Choroid plexus epithelial cell (primary cell): ENCODE data around the gene KEL.

Experiments used
- DNase-seq: peaks from one replicate; pipeline ENCODE4 v3.0.0-alpha.2; 2010; ENCODE audit warnings: low read depth
- H3K4me3 ChIP-seq: 2 replicates; pipeline ENCODE4 v1.5.1; 2011; ENCODE audit warnings: low read depth, mild to moderate bottlenecking, control low read depth, low read length, moderate library complexity
- CTCF ChIP-seq: conservative IDR thresholded peaks from 2 replicates; pipeline ENCODE4 v1.5.1; 2011; ENCODE audit warnings: low read depth, mild to moderate bottlenecking, control low read depth, inconsistent platforms, low read length, moderate library complexity

Gene KEL

GRCh38 chr7:142961973-142962926, at the start of gene KEL:
KEL (minus strand) TSS chr7:142962363; CDS start chr7:142962206, 157 bp downstream.
- no peak for TF ChIP-seq CTCF
- H3K4me3 ChIP-seq: no peak within 1 kb of the TSS
- DNase-seq: no peak

GRCh38 chr7:143008007-143008901, 46.1 kb upstream of the KEL start:
- peak; percentile 77 for DNase-seq
- H3K4me3 ChIP-seq: no peak overlapping the region
- TF ChIP-seq CTCF: peak; percentile 98

GRCh38 chr7:143005632-143006260, 43.6 kb upstream of the KEL start:
- TF ChIP-seq CTCF: no peak

GRCh38 chr7:143003393-143004051, 41.4 kb upstream of the KEL start:
- peak overlapping the region; percentile 45 for H3K4me3 ChIP-seq
- DNase-seq: peak; percentile 70
- peak; percentile 78 for TF ChIP-seq CTCF

More at GRCh38 chr7:143005632-143006260, 43.6 kb upstream of the KEL start:
- no peak overlapping the region for H3K4me3 ChIP-seq
- DNase-seq: no peak

GRCh38 chr7:143002898-143003297, 40.7 kb upstream of the KEL start:
- no peak for DNase-seq
- no peak for TF ChIP-seq CTCF
- peak overlapping the region; percentile 45 for H3K4me3 ChIP-seq

GRCh38 chr7:143002106-143002505, 39.9 kb upstream of the KEL start:
- DNase-seq: peak; percentile 61
- H3K4me3 ChIP-seq: no peak overlapping the region
- peak; percentile 57 for TF ChIP-seq CTCF
